ENCODE data around the gene DYSF.

Gene DYSF

GRCh38 chr2:71556692-71557250 lies 103.4 kb downstream of the DYSF start:
- ChIA-PET CTCF (interaction anchor here (1.1 to 4.2 kb wide), 4 partner anchors 8 to 593 kb away, joined by 3 to 42 read pairs (median 6); no protein-coding TSS in a partner anchor), POLR2A (no interaction called here)
- TF ChIP-seq CTCF (IDR thresholded peaks at IDR 0.05; ENCODE audit: insufficient read depth, low read length, missing control alignments) = no peak
- H3K4me3 ChIP-seq (ENCODE audit: low read depth, low read length) = no peak overlapping the region
- no peak for DNase-seq (ENCODE audit: low read depth, low spot score)

GRCh38 chr2:71557321-71557720 lies 104.0 kb downstream of the DYSF start:
- CTCF ChIA-PET = interaction anchor here (1.1 to 4.2 kb wide), 4 partner anchors 9 to 593 kb away, joined by 3 to 42 read pairs (median 6); no protein-coding TSS in a partner anchor
- no peak for DNase-seq (ENCODE audit: low read depth, low spot score)
- POLR2A ChIA-PET = no interaction called here
- TF ChIP-seq CTCF (IDR thresholded peaks at IDR 0.05; ENCODE audit: insufficient read depth, low read length, missing control alignments) = no peak
- H3K4me3 ChIP-seq (ENCODE audit: low read depth, low read length) = no peak overlapping the region

GRCh38 chr2:71558300-71559051 lies 105.1 kb downstream of the DYSF start:
- no peak for DNase-seq (ENCODE audit: low read depth, low spot score)
- no peak overlapping the region for H3K4me3 ChIP-seq (ENCODE audit: low read depth, low read length)
- no peak for TF ChIP-seq CTCF (IDR thresholded peaks at IDR 0.05; ENCODE audit: insufficient read depth, low read length, missing control alignments)
- CTCF ChIA-PET = interaction anchor here (1.1 to 4.2 kb wide), 3 partner anchors 10 to 1021 kb away, joined by 4 to 42 read pairs (median 4); no protein-coding TSS in a partner anchor
- POLR2A ChIA-PET = no interaction called here

- no peak for TF ChIP-seq CTCF (IDR thresholded peaks at IDR 0.05; ENCODE audit: insufficient read depth, low read length, missing control alignments)
- no peak for DNase-seq (ENCODE audit: low read depth, low spot score)
- ChIA-PET CTCF (interaction anchor here (1.3 to 4.2 kb wide), 2 partner anchors 11 to 30 kb away, joined by 4 to 42 read pairs; no protein-coding TSS in a partner anchor), POLR2A (no interaction called here)
- no peak overlapping the region for H3K4me3 ChIP-seq (ENCODE audit: low read depth, low read length)
Observed at GRCh38 chr2:71559080-71559827, 105.9 kb downstream of the DYSF start.

- H3K4me3 ChIP-seq (ENCODE audit: low read depth, low read length) = no peak overlapping the region
- POLR2A ChIA-PET = no interaction called here
- DNase-seq (ENCODE audit: low read depth, low spot score) = no peak
- CTCF ChIA-PET = interaction anchor here (4.2 kb wide), 1 partner anchor 12 kb away, joined by 42 read pairs; no protein-coding TSS in a partner anchor
- no peak for TF ChIP-seq CTCF (IDR thresholded peaks at IDR 0.05; ENCODE audit: insufficient read depth, low read length, missing control alignments)
Observed at GRCh38 chr2:71559828-71560637, 106.7 kb downstream of the DYSF start.

All from AG04449 (cell line).